GM23338 (cell line): ENCODE results near the gene MYO3B. TPM values are rescaled to one million over a fixed set of nuclear protein-coding genes. Genes with fewer than 3 reads are reported as not detected.
A peak's percentile ranks its signal among the peaks of the same experiment; 100 is the strongest.
"Not testable (repeated sequence)": the region's sequence is repeated elsewhere in the genome, so short reads cannot be mapped to it uniquely, and the experiment has no call there.

Source experiments
- ATAC-seq: fragments of 200-7000 bp; cut with Tn5 transposase; 3 replicates; pipeline ENCODE4 v1.9.1; 2020
- DNase-seq: peaks from one replicate; pipeline ENCODE4 v3.0.0-alpha.2; 2015; ENCODE audit warnings: low spot score
- H2AFZ ChIP-seq: fragments of 200-600 bp; sonication (generic); 2 replicates; pipeline ENCODE4 v1.8.0; 2016; ENCODE audit warnings: antibody characterized with exemption, mild to moderate bottlenecking, moderate library complexity
- H3F3A ChIP-seq: fragments of 200-600 bp; sonication (generic); replicated peaks from 2 replicates; pipeline ENCODE4 v1.8.0; 2017; ENCODE audit warnings: antibody characterized with exemption, mixed run types, low read depth
- H3K27ac ChIP-seq: fragments of 200-600 bp; sonication (generic); 2 replicates; pipeline ENCODE4 v1.6.1; 2016; ENCODE audit warnings: low read depth
- H3K27me3 ChIP-seq: fragments of 200-600 bp; sonication (generic); 2 replicates; pipeline ENCODE4 v1.8.0; 2016; ENCODE audit warnings: mild to moderate bottlenecking, mixed run types, moderate library complexity; ENCODE audit not compliant: insufficient read depth
- H3K36me3 ChIP-seq: fragments of 200-600 bp; sonication (generic); 2 replicates; pipeline ENCODE4 v1.8.0; 2016; ENCODE audit warnings: mild to moderate bottlenecking; ENCODE audit not compliant: insufficient read depth
- H3K4me1 ChIP-seq: fragments of 200-600 bp; sonication (generic); 2 replicates; pipeline ENCODE4 v1.8.0; 2016; ENCODE audit warnings: mild to moderate bottlenecking, moderate library complexity; ENCODE audit not compliant: insufficient read depth
- H3K4me2 ChIP-seq: fragments of 200-600 bp; sonication (generic); 2 replicates; pipeline ENCODE4 v1.7.1; 2017; ENCODE audit warnings: mixed run types
- H3K4me3 ChIP-seq: fragments of 200-600 bp; sonication (generic); 2 replicates; pipeline ENCODE4 v1.6.1; 2016; ENCODE audit warnings: mixed run types
- H3K79me2 ChIP-seq: fragments of 200-600 bp; sonication (generic); replicated peaks from 2 replicates; pipeline ENCODE4 v1.8.0; 2017; ENCODE audit warnings: mild to moderate bottlenecking; ENCODE audit not compliant: insufficient read depth
- H3K9me2 ChIP-seq: fragments of 200-600 bp; sonication (generic); 2 replicates; pipeline ENCODE4 v1.8.0; 2017; ENCODE audit not compliant: insufficient read depth
- H4K20me1 ChIP-seq: fragments of 200-600 bp; sonication (generic); replicated peaks from 2 replicates; pipeline ENCODE4 v1.8.0; 2017; ENCODE audit warnings: mild to moderate bottlenecking; ENCODE audit not compliant: insufficient read depth
- H3K27ac Mint-ChIP-seq: 2 replicates; pipeline ENCODE4 v1.8.0; 2020; ENCODE audit warnings: inconsistent platforms, mild to moderate bottlenecking, moderate library complexity, mixed read lengths
- H3K27me3 Mint-ChIP-seq: 3 replicates; pipeline ENCODE4 v1.8.0; 2022; ENCODE audit warnings: low read depth, mild to moderate bottlenecking, moderate library complexity, mixed read lengths, inconsistent platforms; ENCODE audit not compliant: insufficient read depth, poor library complexity
- H3K36me3 Mint-ChIP-seq: 3 replicates; pipeline ENCODE4 v1.8.0; 2021; ENCODE audit warnings: low read depth, mild to moderate bottlenecking, inconsistent platforms, moderate library complexity, mixed read lengths
- H3K4me1 Mint-ChIP-seq: 3 replicates; pipeline ENCODE4 v1.8.0; 2020; ENCODE audit warnings: mild to moderate bottlenecking, inconsistent platforms, mixed read lengths
- H3K4me3 Mint-ChIP-seq: 3 replicates; pipeline ENCODE4 v1.8.0; 2021; ENCODE audit warnings: moderate library complexity, mild to moderate bottlenecking, inconsistent platforms, mixed read lengths
- H3K9me3 Mint-ChIP-seq: 3 replicates; pipeline ENCODE4 v1.8.0; 2020; ENCODE audit warnings: moderate library complexity, mild to moderate bottlenecking, inconsistent platforms, mixed read lengths
- CREB1 ChIP-seq: fragments of 250-450 bp; sonication (Bioruptor Pico); IDR thresholded peaks from 2 replicates; pipeline ENCODE4 v1.5.0; 2020; ENCODE audit warnings: low read depth, mild to moderate bottlenecking, moderate library complexity
- EZH2 ChIP-seq: fragments of 200-600 bp; sonication (generic); IDR thresholded peaks from one replicate; pipeline ENCODE4 v1.8.0; 2017; ENCODE audit warnings: antibody characterized with exemption, mild to moderate bottlenecking, low read depth; ENCODE audit not compliant: unreplicated experiment
- polyA plus RNA-seq: library from polyadenylated mRNA; unstranded; fragments of >200 nt; fragmentation: Nextera tagmentation; extraction: Ambion mirVana; gene quantifications from 2 replicates; pipeline ENCODE4 v1.2.1, GENCODE V29; 2016
- total RNA-seq: library from RNA; depleted of rRNA; stranded (reverse); fragments of >200 nt; shearing (Covaris generic); gene quantifications from 2 replicates; pipeline ENCODE4 v1.2.3, GENCODE V29; 2014
- TF ChIP-seq, protein P1 (sequence below): IDR thresholded peaks from 2 replicates; pipeline ENCODE4 v1.6.1; 2016; ENCODE audit warnings: antibody characterized with exemption

The MYO3B gene
- total and polyA plus RNA-seq, 2 experiments from 2014 or later: 0.42 TPM; not detected in 1

DNA sequence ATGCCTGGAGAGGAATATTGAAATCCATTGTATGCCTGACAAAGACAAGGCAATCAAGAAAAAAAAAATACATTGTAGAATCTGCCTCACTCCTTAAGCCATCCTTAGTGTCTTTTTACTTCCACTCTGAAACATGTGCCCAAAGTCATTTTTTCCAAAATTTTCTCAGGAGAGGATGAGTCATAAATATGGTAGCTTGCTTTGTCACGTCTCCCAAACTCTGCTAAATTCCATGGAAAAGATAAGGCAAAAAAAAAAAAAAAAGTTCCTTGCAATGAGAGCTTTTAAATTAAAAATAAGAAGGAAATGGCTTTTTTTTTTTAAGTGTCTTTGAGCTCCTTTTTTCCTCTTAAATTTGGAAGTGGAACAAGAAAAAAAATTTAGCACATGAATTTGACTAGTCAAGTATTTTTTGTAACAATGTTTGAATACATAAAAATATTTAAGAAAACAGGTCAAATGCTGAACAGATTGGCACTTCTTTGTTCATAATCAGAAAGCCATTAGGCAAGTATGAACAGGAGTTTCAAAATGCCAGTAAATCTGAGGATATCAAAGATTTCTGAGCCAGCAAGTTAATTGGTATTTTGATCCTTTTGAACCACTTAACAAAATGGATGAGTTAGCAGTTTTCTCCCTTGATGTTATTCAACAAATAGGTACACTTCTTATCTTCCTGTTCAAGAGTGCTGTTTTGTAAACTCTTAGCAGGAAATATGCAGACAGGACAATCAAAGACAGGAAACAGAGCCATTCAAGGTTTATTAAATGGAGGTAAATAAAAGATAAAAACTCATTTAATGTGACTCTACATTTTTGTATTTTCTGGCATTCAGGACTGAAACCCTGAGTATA lies 289.8 kb downstream of the MYO3B start:
- Histone ChIP-seq H3K36me3 (no peaks in the 10 kb centered on the region), H3K27ac (no peak overlapping the region), H3K4me2 (no peak overlapping the region; the same call in 1 of the 2 replicates), H2AFZ (no peak overlapping the region), H3K4me3 (no peak overlapping the region), H3F3A (no peaks in the 10 kb centered on the region), H3K27me3 (no peaks in the 10 kb centered on the region), H3K4me1 (peaks cover 7% of the 10 kb centered on the region; the same call in 1 of the 2 replicates), H4K20me1 (no peaks in the 10 kb centered on the region), H3K79me2 (no peaks in the 10 kb centered on the region), H3K9me2 (0 out of 2 replicates have a peak, but pooled peaks cover 4% of the 10 kb centered on the region)
- Mint-ChIP-seq H3K27me3 (no peaks in the 10 kb centered on the region), H3K4me3 (no peak overlapping the region), H3K9me3 (no peaks in the 10 kb centered on the region; the same call in 2 of the 3 replicates), H3K4me1 (peaks cover 10% of the 10 kb centered on the region; the same call in 2 of the 3 replicates), H3K27ac (peak overlapping the region; percentile 50; the same call in 1 of the 2 replicates), H3K36me3 (no peaks in the 10 kb centered on the region)
- DNase-seq (no peak), ATAC-seq (no peak)
- TF ChIP-seq CREB1 (CRISPR knock-in tag): no peak
- TF ChIP-seq, protein P1, sequence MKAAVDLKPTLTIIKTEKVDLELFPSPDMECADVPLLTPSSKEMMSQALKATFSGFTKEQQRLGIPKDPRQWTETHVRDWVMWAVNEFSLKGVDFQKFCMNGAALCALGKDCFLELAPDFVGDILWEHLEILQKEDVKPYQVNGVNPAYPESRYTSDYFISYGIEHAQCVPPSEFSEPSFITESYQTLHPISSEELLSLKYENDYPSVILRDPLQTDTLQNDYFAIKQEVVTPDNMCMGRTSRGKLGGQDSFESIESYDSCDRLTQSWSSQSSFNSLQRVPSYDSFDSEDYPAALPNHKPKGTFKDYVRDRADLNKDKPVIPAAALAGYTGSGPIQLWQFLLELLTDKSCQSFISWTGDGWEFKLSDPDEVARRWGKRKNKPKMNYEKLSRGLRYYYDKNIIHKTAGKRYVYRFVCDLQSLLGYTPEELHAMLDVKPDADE: no peak

DNA sequence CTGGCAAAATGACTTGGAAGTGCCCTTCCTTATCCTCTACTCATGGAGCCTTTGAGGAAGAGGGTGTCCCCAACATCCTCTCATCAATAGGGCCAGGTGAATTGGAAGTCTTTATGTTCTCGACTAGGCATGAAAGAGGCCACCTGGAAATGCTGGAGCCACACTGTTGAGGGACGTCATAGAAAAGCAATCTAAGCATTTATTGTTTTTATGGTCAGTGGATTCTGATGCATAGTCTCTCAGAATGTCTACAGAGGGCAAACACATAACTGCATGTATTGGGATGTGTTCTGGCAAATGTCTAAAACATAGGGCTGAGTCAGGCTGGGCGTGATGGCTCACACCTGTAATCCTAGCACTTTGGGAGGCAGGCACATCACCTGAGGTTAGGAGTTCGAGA lies 290.6 kb downstream of the MYO3B start:
- Mint-ChIP-seq H3K27me3 (no peaks in the 10 kb centered on the region), H3K9me3 (no peaks in the 10 kb centered on the region; the same call in 2 of the 3 replicates), H3K4me1 (peaks cover 9% of the 10 kb centered on the region; the same call in 2 of the 3 replicates), H3K36me3 (no peaks in the 10 kb centered on the region), H3K27ac (no peak overlapping the region; the same call in 1 of the 2 replicates), H3K4me3 (no peak overlapping the region)
- H4K20me1 ChIP-seq: no peaks in the 10 kb centered on the region
- 0 out of 2 replicates have a peak, but pooled peaks cover 4% of the 10 kb centered on the region for H3K9me2 ChIP-seq
- peaks cover 7% of the 10 kb centered on the region; the same call in 1 of the 2 replicates for H3K4me1 ChIP-seq
- no peak for TF ChIP-seq EZH2
- H3K27ac ChIP-seq: no peak overlapping the region
- ATAC-seq (no peak), DNase-seq (no peak)
- no peaks in the 10 kb centered on the region for H3K36me3 ChIP-seq
- H3K4me3 ChIP-seq: no peak overlapping the region
- H3K4me2 ChIP-seq: no peak overlapping the region; the same call in 1 of the 2 replicates
- H2AFZ ChIP-seq: no peak overlapping the region
- no peaks in the 10 kb centered on the region for H3K27me3 ChIP-seq
- no peaks in the 10 kb centered on the region for H3K79me2 ChIP-seq
- no peaks in the 10 kb centered on the region for H3F3A ChIP-seq

DNA sequence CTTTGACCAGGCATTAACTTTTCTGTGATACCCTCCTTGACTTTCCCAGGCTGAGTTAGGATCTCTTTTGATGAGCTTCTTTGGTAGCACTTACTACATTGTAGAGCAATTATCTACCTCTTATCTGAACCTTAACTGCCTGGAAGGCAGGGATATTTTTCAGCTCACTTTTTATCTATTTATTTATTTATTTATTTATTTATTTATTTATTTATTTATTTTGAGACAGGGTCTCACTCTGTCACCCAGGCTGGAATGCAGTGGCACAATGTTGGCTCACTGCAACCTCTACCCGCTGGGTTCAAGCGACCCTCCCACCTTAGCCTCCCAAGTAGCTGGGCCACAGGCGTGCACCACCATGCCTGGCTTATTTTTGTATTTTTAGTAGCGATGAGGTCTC lies 294.6 kb downstream of the MYO3B start:
- not testable (repeated sequence) for H3K27ac Mint-ChIP-seq, H3K4me3 ChIP-seq, H3K27me3 ChIP-seq, H3K4me3 Mint-ChIP-seq, DNase-seq, H3K9me3 Mint-ChIP-seq, H3K27me3 Mint-ChIP-seq, H3K27ac ChIP-seq, H3K79me2 ChIP-seq, H2AFZ ChIP-seq, H4K20me1 ChIP-seq, H3K36me3 Mint-ChIP-seq, H3K36me3 ChIP-seq, H3K4me1 ChIP-seq, H3F3A ChIP-seq, H3K9me2 ChIP-seq, ATAC-seq, H3K4me1 Mint-ChIP-seq, H3K4me2 ChIP-seq
